Activated CD8-positive, alpha-beta memory T cell treated with anti-CD3 and anti-CD28 coated beads, Interleukin-2, amount 10 ng/mL, durations not matched to agents 7 days and 5 days (primary cell): Measurements from ENCODE around the gene MROH2A. TPM values are rescaled to one million over a fixed set of nuclear protein-coding genes. Genes with fewer than 3 reads are reported as not detected.
"Not testable (repeated sequence)": the region's sequence is repeated elsewhere in the genome, so short reads cannot be mapped to it uniquely, and the experiment has no call there.

Experiments used
- ATAC-seq: fragments of 150-1000 bp; cut with Tn5 transposase; one replicate; pipeline ENCODE4 v1.10.0; 2021; ENCODE audit warnings: moderate library complexity
- CTCF ChIA-PET: fragments of 350-600 bp; sonication (Branson Sonifier 250); formaldehyde crosslinking; loops from one replicate; lab custom pipeline; 2021; ENCODE audit warnings: antibody characterized with exemption; lab: Charles Lee
- DNase-seq: peaks from one replicate; pipeline ENCODE4 v3.0.0-alpha.2; 2020
- H3K27ac Mint-ChIP-seq: one replicate; pipeline ENCODE4 v1.8.0; 2021; ENCODE audit warnings: mild to moderate bottlenecking, mixed read lengths
- H3K27me3 Mint-ChIP-seq: one replicate; pipeline ENCODE4 v1.8.0; 2021; ENCODE audit warnings: mixed read lengths
- H3K36me3 Mint-ChIP-seq: one replicate; pipeline ENCODE4 v1.8.0; 2021; ENCODE audit warnings: mild to moderate bottlenecking, mixed read lengths
- H3K4me1 Mint-ChIP-seq: one replicate; pipeline ENCODE4 v1.8.0; 2021; ENCODE audit warnings: mixed read lengths
- H3K4me3 Mint-ChIP-seq: one replicate; pipeline ENCODE4 v1.8.0; 2021; ENCODE audit warnings: mild to moderate bottlenecking, moderate library complexity, mixed read lengths
- H3K9me3 Mint-ChIP-seq: one replicate; pipeline ENCODE4 v1.8.0; 2022; ENCODE audit warnings: low read depth, mixed read lengths
- total RNA-seq, 2 experiments: library from RNA; stranded (reverse); gene quantifications; one replicate each; pipeline ENCODE4 v1.2.3, GENCODE V29; 2021

Gene MROH2A
- total RNA-seq = not detected

GRCh38 chr2:233778030-233778429 is at the start of gene MROH2A:
Gene MROH2A (plus strand): TSS chr2:233778330. CDS start chr2:233779359, 1,029 bp downstream.
- no peak for DNase-seq
- no peak for ATAC-seq
- no peak within 1 kb of the TSS for H3K27ac Mint-ChIP-seq
- no peak within 1 kb of the TSS for H3K4me3 Mint-ChIP-seq
- H3K4me1 Mint-ChIP-seq = no peaks in the 10 kb centered on the region
- no peaks in the 10 kb centered on the region for H3K36me3 Mint-ChIP-seq
- CTCF ChIA-PET = no interaction called here
- H3K27me3 Mint-ChIP-seq = peaks cover 15% of the 10 kb centered on the region
- peaks cover 2% of the 10 kb centered on the region for H3K9me3 Mint-ChIP-seq

GRCh38 chr2:233728723-233729301 is 49.3 kb upstream of the MROH2A start, which contains the start of gene UGT1A3:
Gene UGT1A3 (plus strand): TSS chr2:233729042. CDS start chr2:233729127, 85 bp downstream.
- Mint-ChIP-seq H3K4me1 (no peaks in the 10 kb centered on the region), H3K27ac (no peak within 1 kb of the TSS), H3K9me3 (no peaks in the 10 kb centered on the region), H3K4me3 (no peak within 1 kb of the TSS), H3K27me3 (peaks cover 24% of the 10 kb centered on the region), H3K36me3 (no peaks in the 10 kb centered on the region)
- no peak for ATAC-seq
- CTCF ChIA-PET = interaction anchor here (0.6 kb wide), 1 partner anchor 171 kb away, joined by 4 read pairs; no protein-coding TSS in a partner anchor
- no peak for DNase-seq

GRCh38 chr2:233736868-233737653 is 41.1 kb upstream of the MROH2A start:
- CTCF ChIA-PET, H3K27ac Mint-ChIP-seq, H3K4me3 Mint-ChIP-seq, ATAC-seq, H3K4me1 Mint-ChIP-seq, H3K36me3 Mint-ChIP-seq, H3K9me3 Mint-ChIP-seq, DNase-seq: not testable (repeated sequence)
- peaks cover 46% of the 10 kb centered on the region for H3K27me3 Mint-ChIP-seq

- CTCF ChIA-PET = no interaction called here
- no peaks in the 10 kb centered on the region for H3K4me1 Mint-ChIP-seq
- DNase-seq (no peak), ATAC-seq (no peak)
- H3K9me3 Mint-ChIP-seq = no peaks in the 10 kb centered on the region
- no peaks in the 10 kb centered on the region for H3K36me3 Mint-ChIP-seq
- H3K4me3 Mint-ChIP-seq = no peak overlapping the region
- peaks cover 31% of the 10 kb centered on the region for H3K27me3 Mint-ChIP-seq
- no peak overlapping the region for H3K27ac Mint-ChIP-seq
Measured at GRCh38 chr2:233740870-233741269, 37.3 kb upstream of the MROH2A start.

- CTCF ChIA-PET = no interaction called here
- peaks cover 27% of the 10 kb centered on the region for H3K27me3 Mint-ChIP-seq
- H3K27ac Mint-ChIP-seq = no peak overlapping the region
- no peaks in the 10 kb centered on the region for H3K9me3 Mint-ChIP-seq
- DNase-seq = no peak
- no peak overlapping the region for H3K4me3 Mint-ChIP-seq
- no peaks in the 10 kb centered on the region for H3K36me3 Mint-ChIP-seq
- ATAC-seq = no peak
- H3K4me1 Mint-ChIP-seq = no peaks in the 10 kb centered on the region
Measured at GRCh38 chr2:233743464-233744259, 34.5 kb upstream of the MROH2A start.

GRCh38 chr2:233745073-233745755 is 32.9 kb upstream of the MROH2A start:
- Mint-ChIP-seq H3K36me3 (no peaks in the 10 kb centered on the region), H3K27ac (no peak overlapping the region), H3K4me3 (no peak overlapping the region), H3K4me1 (no peaks in the 10 kb centered on the region), H3K27me3 (peaks cover 22% of the 10 kb centered on the region), H3K9me3 (peaks cover 4% of the 10 kb centered on the region)
- no peak for ATAC-seq
- CTCF ChIA-PET = no interaction called here
- no peak for DNase-seq

GRCh38 chr2:233745838-233746237 is 32.3 kb upstream of the MROH2A start:
- DNase-seq, H3K36me3 Mint-ChIP-seq, H3K27ac Mint-ChIP-seq, H3K9me3 Mint-ChIP-seq, ATAC-seq, H3K4me3 Mint-ChIP-seq, H3K4me1 Mint-ChIP-seq, CTCF ChIA-PET: not testable (repeated sequence)
- peaks cover 18% of the 10 kb centered on the region for H3K27me3 Mint-ChIP-seq

- Mint-ChIP-seq H3K9me3 (peaks cover 7% of the 10 kb centered on the region), H3K36me3 (no peaks in the 10 kb centered on the region), H3K27ac (no peak overlapping the region), H3K4me1 (no peaks in the 10 kb centered on the region), H3K27me3 (peaks cover 15% of the 10 kb centered on the region), H3K4me3 (no peak overlapping the region)
- ATAC-seq = no peak
- CTCF ChIA-PET = no interaction called here
- no peak for DNase-seq
Measured at GRCh38 chr2:233746475-233747282, 31.5 kb upstream of the MROH2A start.

GRCh38 chr2:233747283-233747544 is 30.9 kb upstream of the MROH2A start:
- CTCF ChIA-PET = no interaction called here
- Mint-ChIP-seq H3K9me3 (peaks cover 7% of the 10 kb centered on the region), H3K27me3 (peaks cover 15% of the 10 kb centered on the region), H3K36me3 (no peaks in the 10 kb centered on the region), H3K4me3 (no peak overlapping the region), H3K27ac (no peak overlapping the region), H3K4me1 (no peaks in the 10 kb centered on the region)
- DNase-seq (no peak), ATAC-seq (no peak)

- H3K36me3 Mint-ChIP-seq, DNase-seq, H3K9me3 Mint-ChIP-seq, CTCF ChIA-PET, H3K4me1 Mint-ChIP-seq, H3K27ac Mint-ChIP-seq, ATAC-seq, H3K4me3 Mint-ChIP-seq: not testable (repeated sequence)
- H3K27me3 Mint-ChIP-seq = peaks cover 13% of the 10 kb centered on the region
Measured at GRCh38 chr2:233750689-233751088, 27.4 kb upstream of the MROH2A start.

GRCh38 chr2:233751212-233752009 is 26.7 kb upstream of the MROH2A start:
- DNase-seq, CTCF ChIA-PET, H3K9me3 Mint-ChIP-seq, H3K27ac Mint-ChIP-seq, H3K4me1 Mint-ChIP-seq, H3K36me3 Mint-ChIP-seq, H3K4me3 Mint-ChIP-seq, ATAC-seq: not testable (repeated sequence)
- H3K27me3 Mint-ChIP-seq = peaks cover 13% of the 10 kb centered on the region
